Putamen (tissue), 1 donor: ENCODE measurements around the gene THRB.

ENCODE experiments used
- DNase-seq: peaks from one replicate; pipeline ENCODE4 v3.0.0-alpha.2; 2016; ENCODE audit warnings: low spot score

THRB gene

DNA sequence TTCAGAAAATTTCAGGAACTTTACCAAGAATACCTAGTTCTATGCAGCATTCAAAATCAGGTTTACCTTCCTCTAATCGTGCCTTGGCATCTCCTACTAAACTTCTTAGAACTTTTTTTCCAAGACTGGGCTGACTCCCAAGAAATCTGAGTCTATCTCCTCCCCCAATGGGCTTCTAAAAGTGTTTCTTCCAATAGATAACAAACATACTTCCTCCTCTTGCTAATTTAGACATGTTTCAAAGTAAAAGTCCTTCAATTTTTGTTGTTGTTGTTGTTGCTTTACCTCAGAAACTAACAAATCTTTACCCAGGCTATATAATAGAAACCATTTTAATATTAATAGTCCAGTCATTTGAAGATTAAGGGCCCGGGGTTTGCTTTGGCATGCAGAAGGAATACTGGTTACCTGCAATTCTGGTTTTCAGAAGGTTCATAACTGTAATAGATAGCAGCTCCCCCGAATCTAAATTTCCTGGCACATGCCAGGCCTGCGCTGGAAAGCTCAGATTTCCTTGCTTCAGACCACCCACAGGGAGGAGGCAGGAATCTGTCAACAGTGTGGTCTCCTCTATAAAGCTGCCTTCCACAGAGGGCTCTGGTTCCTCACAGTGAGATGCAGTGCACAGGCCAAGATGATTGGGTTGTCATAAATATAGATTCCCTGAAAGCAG is 188.7 kb downstream of the THRB start:
- DNase-seq, result no peak

DNA sequence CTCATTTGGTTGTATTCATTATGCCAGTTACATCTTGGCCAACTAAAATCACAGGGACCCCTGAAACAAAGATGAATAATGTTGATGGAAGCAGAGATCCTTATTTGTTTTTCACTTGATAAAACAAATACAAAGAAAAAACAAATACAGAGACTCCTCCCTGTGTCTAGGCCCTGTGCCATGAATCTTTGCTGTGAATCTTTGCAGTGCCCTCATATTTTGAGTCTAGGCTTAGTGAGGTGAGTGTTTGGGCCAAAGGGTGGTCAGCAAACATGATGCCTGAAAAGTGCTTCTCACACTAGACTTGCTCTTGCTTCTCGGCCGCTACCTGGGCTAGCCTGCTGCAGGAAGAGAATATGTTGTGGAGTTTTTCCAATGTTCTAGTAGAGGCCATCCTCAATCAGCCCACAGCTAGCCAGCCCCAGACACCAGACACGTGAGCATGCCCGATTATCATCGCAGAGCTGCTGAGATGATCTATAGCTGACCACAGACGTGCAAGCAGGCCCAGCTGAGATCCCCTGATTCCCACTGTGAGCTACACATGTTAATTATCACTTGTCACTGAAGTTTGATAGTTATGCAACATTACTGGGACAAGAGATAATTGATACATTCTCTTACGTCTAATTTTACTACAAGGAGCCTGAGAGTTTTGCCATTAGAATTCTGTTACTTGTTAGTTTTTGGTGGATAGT is 191.4 kb downstream of the THRB start:
- DNase-seq, result no peak

DNA sequence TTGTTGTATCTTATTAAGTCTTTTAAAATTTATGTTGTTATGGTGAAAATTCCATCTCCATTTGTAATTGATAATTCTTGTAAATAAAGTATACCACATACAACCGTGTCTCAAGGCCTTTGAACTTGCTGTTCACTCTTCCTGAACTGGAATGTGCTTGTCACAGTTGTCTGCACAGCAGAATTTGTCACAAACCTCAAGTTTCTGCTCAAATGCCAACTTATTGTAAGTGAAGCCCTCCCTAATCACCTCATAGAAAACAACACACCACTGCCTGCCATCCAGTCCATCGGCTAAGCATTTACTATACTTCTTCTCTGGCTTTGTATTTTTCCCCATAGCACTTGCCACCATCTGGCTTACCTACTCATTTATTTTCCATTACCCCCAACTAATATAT is 192.3 kb downstream of the THRB start:
- DNase-seq, result no peak

DNA sequence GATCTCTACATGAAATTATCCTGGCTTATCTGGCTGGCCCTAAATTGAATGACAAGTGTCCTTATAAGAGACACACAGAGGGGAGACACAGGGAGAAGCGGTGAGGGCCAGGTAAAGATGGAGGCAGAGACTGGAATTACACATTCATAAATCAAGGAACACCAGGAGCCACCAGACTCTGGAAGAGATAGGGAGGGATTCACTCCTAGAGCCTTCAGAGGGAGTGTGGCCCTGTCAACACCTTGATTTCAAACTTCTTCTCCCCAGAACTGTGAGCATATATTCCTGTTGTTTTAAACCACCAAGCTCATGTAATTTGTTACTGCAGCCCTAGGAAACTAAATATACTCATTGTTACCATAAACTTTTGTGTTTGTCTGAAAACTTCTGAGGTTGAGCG is 193.7 kb downstream of the THRB start:
- DNase-seq, result no peak

DNA sequence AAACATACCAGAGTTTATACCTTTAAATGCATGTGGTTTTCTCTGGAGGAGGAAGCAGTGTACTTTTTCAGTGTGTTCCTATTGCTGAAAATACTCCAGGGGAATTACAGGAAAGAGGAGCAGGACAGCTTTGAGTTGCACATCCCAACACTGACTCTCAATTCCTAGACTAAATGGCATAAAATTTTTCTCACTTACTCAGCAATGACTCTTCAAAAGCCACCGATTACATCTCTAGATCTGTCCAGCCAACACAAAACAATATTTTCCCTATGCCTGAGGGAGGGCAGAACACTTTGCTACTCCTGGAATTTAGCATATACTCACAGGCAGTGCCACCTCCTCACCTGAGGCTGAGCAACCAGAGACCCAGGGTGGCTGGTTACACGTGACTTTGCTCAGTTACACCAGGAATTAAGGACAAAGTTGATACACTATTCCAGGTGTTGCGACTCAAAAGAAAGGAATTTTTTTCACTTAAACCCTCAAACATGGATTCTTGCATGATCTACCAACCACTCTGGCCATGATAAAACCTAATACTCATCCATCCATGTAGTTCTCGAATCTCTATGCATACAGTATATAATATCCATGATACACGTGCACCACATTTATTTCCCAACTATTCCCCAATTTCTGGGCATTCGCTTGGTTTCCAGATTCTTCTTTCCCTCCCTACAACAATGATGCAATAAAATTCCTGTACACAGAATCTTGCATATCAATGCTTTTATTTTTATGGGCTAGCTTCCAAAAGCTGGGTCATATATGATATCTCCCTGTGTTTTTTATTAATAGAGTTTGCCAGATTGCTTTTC is 194.6 kb downstream of the THRB start:
- DNase-seq, result no peak

DNA sequence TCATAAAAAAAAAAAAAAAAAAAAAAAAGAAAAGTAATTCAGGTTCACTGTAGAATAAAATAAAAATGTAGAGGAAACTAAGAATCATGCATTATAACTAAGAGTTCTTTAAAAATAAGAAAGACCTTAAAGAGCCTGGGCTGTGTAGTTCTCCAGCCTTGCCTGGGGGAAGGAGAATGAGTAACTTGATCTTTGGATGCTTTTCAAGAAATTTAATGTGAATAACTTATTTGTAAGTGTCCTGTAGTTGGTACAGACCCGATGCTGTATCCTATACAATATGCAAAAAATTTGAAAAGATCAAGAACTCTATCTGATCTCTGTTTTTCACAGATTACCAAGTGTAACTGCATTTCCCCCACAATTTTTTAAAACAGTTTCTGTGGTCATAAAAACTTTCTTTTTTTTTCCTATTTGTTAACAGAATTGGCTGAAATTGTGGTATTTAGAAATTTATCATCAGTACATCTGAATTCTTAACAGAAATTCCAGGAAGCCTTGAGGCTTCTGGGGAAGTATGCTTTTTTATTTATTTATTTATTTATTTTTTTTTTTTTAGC is 195.3 kb downstream of the THRB start:
- DNase-seq, result no peak

DNA sequence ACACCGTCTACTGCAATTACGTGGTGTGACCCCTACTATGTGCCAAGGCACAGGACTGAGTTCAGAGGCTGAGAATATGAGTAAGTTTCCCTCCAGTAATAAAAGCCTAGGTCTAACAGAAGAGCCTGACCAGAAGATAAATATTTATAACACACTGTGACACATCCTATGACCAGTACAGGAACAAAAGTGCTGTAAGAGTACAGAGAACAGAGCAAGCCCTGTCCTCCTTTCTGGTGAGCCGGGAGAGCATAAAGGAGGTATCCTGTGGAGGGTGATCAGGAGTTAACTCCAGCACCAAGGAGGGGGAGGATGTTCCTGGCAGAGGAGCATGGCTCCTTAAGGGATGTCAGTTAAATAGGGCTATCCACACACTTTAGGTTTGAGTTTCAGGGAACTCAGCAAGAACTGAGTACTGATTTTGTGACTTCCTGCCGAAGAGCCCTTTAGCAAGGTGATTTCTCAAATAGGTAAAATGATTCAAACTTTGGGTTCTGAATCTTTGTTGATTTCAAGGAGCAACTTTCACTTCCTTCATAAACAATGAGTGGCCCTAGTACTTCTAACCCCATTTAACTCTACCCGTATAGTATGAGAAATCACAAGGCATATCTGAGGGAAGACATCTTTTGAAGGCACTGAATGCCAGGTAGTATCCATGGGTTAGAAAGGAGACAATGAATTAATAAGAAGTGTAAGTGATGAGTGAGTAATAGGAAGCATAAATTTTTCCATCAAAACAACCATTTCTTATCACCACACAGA is 198.0 kb downstream of the THRB start:
- no peak for DNase-seq

DNA sequence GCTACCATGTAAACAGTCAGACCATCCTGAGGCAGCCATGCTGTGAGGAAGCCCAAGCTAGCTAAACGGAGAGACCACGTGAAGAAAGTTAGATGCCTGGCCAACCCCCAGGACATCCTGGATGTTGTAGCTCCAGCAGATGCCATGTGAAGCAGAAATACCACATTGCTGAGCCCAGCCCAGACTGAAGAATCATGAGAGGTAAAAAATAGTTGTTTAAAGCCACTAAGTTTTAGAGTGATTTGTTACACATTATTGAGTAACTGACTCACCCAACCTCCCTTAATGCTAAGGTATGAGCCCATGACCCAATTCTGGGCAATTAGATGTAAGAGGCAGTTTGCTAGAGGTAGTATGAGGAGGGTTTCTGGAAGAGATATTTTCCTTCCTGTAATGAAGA is 200.5 kb downstream of the THRB start:
- no peak for DNase-seq

DNA sequence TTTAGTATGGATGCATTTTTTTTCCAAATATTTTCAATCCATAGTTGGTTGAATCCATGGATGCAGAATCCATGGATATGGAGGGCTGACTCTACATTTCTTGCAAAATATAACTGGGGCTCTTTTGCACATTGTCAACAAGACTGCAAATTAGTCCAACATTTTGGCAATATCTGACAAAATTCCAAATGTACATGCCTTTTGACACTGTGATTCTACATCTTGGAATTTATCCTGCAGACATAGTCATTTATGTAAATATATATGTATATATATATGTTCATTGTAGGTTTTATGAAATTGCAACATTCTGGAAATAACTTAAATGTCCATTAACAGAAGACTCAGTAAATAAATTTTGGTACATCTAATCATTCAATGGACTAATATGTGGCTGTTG is 203.0 kb downstream of the THRB start:
- no peak for DNase-seq

DNA sequence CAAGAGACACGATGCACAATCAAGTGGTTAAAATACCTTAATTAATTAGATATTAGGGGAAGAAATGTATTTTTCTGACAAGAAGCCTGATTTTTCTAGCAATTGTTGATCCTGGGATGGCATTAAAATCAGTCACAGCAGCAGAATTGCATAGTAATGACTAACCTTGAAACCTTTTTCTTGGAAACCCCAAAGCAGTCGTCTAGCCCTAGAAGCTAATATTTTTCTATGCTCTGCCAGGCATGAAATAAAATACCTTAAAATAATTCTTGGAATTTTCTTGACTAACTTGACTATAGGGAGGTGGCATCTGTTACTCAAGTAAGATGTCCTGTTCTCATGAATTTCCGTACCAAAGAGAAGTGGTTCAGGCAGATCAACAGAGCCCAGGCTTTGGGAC is 204.1 kb downstream of the THRB start:
- DNase-seq, result no peak

DNA sequence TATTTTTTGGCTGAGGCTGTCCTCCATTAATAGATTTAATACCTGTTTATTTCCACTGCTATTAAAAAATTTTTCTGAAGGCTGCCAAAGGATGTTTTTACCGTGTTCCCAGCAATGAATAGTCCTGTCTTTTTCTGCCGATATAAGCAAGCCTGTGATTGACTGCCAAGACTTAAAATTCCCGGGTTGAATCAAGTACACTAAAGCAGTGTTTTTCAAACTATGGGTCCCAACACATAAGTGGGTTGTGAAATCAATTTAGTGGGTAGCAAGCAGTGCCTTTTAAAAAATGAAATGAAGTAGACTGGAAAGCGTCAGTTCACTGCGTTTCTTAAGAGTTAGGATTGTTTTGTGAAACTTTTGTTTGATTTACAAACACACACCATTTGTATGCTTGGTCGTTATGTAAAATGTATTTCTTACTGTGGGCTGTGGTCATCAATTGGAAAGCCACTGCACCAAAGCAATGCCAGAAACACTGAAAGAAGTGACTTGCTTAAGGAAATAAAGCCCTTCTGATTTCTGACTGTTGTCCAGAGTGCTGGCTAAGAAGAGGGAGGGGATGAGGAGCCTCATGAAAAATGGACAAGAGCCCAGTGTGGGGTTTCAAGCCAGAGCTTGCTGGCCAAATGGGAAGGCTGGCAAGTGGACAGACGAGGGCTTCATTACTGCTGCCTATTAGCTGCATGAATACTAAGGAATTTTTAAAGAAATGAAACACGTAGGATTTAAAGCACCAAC is 206.0 kb downstream of the THRB start:
- peak; percentile 84 for DNase-seq

DNA sequence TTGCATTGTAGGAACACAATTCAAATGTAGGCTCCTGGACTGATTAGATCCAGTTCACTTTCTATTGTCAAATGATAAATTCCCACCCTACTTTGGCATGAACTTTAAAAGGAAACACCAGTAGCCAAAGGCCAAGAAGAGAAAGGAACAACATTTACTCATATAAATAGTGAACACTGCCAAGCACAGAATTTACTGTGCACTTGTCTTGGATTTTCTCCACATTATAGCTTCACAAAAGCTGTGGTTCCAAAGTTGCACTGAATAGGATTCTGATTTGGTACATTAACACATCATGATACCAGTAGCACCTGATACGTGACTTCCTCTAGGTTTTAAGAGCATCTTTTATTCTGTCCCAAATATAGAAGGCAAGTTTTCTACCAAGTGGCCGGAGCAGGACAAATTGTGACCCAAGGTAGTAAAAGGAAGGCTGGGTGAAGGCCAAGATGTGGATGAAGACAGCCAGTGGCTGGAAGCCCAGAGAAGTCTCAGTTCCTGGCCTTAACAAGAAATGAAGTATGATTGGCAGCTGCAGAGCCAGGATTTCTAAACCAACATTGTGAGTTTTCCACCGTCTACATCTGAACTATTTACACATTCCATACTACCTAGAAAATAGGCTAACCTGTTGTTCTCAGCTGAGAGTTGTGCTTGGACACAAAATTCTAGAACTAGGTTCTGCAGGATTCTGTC is 206.7 kb downstream of the THRB start:
- peak; percentile 25 for DNase-seq

DNA sequence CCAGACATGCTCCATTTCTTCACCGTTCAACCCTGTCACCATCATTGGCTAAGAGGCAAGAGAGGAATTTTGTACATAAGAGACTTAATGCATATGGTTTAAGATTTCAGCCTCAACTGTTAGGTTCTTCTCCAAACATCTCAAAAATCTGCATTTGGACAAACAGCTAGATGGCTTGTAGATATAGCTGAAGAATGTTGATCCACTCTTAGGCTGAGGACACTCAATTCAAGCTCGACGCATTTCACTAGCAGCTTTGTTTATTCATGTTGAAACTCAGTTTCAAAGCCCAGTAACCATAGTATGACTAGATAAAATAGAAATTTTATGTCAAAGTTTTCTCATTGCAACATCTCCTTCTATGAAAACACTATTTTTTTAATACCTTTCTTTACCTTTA is 208.2 kb downstream of the THRB start:
- no peak for DNase-seq

DNA sequence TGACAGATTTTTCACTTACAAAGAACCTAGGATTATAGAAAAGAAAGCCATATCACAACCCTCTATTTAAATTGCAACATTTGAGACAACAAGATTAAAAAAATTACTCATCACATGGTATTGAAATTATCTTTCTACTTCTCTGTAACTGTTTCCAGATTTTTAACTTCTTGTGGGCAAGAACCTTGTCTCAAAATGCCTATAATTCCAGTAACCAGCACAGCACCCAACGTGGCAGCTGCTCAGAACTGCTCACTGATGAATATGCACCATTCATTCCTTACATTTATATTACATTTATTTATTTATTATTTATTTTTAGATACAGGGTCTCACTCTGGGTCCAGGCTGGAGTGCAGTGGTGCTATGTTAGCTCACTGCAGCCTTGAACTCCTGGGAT is 216.1 kb downstream of the THRB start:
- no peak for DNase-seq

DNA sequence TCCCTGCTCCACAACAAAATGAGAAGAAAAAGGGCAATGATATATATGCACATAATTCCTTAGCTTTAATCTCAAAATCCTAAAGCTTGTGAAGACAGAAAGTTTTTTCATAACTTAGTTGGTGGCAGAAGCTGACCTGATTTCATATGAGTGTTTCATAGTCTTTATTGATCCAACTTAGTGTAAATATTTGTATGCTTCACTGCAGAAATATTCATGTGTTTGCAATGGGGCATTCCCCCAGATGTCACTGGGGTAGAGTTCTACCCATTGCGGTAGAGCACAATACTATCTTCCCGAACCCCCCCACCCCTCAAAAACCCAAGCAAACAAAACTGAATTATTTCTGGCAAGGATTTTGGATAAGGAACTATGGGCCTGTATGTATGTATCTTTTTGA is 221.2 kb downstream of the THRB start:
- no peak for DNase-seq

DNA sequence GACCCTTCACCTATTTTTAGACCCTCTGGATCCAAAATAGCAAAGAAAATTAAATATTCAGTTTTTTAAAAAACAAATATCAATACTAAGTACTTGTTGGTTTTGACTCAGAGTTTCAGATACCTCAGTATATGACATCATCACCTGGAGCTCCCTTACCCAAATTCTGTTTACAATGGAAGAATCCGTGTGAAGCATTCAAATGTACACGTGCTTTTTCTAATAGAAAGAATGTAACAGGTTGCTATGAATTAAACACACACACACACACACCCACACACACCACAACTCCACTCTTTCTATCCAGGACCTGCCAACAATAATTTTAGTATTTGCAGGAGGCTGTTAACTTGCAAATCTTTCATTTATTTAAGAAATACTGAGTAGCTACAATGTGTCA is 221.8 kb downstream of the THRB start:
- no peak for DNase-seq

DNA sequence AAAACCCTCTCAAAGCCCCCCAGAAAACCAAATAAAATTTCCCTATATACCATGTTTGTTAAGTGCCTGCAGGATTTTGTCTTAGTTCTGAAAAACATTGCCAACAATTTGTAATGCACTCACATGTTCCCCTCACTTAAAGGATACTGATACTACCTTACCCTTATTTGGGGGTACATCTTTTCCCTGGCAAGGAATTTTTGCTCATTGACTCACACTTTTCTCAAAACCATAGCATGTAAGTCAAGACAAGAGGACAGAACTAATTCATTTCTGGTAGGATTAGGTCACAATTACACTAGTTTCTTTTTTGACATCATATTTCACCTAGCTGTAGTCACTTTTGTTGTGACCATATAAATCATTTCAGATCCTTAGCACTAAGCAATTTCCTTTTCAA is 222.2 kb downstream of the THRB start:
- no peak for DNase-seq

DNA sequence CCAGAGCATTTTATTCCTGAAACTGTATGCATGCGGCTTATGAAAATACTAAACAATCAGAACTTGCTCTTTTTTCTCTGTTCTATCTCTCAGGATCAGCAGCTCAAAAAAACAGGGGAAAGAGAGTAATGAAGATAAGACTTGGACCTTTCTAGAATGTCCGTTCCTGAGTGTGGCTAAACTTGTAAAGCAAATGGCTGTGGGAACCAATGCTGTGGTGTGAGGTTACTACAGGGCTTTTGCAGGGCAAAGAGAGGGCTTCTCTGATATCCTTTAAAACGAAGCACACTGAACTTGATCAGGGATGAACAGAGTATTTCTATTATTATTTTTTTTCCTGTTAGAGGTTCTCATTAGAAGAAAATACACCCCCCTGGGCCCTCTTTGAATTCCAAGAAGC is 223.4 kb downstream of the THRB start:
- DNase-seq, result no peak

DNA sequence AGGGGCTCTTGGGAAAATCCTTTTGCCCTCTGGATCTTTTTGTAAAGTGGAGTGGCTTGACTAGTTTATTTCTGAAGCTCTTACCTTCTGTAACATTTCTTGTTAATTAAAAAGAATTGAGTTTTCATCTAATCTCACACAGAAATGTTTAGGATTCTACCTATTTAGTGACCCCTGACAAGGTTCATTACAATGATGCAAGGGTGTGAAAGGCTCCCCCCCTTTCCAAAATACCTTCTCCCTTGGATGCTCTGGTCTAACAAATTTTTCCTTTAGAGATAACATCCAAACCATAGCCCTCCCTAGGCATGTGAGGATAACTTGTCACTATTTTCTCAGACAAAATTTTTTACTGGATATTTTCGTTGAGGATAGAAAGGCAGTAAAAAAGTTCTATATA is 223.9 kb downstream of the THRB start:
- no peak for DNase-seq

DNA sequence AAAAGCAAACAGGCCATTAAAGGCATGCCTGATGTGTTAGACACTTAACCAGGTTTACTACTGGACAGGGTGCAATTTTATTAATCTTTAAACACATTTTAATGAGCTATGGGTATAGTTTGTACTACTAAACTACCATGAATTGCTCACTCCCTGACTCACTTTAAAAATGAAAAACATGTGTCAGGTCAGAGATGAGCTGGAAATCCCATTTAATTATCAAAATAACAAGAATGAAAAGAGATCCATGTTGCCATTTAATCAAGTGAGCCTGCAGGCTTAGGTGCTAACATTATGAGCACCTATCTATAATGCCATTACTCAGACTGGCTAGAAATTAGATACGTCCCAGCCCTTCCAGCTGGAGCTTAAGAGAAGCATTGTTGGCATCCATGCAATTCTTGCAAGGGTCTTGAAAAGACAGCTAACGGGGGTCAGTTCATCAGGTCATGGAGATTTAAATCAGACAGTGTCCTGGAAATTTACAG is 224.4 kb downstream of the THRB start:
- DNase-seq, result no peak

DNA sequence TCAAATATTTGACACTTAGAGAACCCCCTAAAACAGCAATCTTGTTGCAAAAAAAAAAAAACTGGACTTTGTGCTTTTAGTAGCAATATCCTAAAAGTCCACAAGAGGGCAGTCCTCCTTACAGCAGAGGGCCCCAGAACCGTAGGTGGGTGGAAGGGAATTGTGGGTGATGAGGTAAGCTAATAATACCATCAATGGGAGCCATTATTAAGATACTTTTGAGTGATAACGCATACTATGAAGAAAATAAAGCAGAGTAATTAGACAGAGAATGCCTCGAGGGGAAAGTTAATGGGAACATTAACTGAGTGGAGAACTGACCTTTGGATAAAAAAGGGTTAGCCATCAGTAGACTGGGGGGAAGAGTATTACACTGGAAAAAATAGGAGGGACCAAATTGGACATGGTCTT is 229.9 kb downstream of the THRB start:
- DNase-seq, result peak; percentile 16
